IMR-90 (cell line): ENCODE results near the gene AUNIP.
A peak's percentile ranks its signal among the peaks of the same experiment; 100 is the strongest.

Experiments
- CEBPB ChIP-seq: IDR thresholded peaks from 2 replicates; pipeline ENCODE4 v1.6.1; 2012; ENCODE audit warnings: low read depth, low read length, improper control_type of control experiment
- CTCF ChIP-seq: conservative IDR thresholded peaks from 2 replicates; pipeline ENCODE4 v1.5.1; 2012; ENCODE audit warnings: mild to moderate bottlenecking, low read depth, low read length, improper control_type of control experiment
- ELK1 ChIP-seq: fragments of 150-350 bp; IDR thresholded peaks from 2 replicates; pipeline ENCODE4 v1.6.1; 2016; ENCODE audit warnings: low read depth, mild to moderate bottlenecking, low read length, moderate library complexity, borderline replicate concordance
- FOS ChIP-seq: fragments of 150-350 bp; IDR thresholded peaks from 2 replicates; pipeline ENCODE4 v1.6.1; 2016; ENCODE audit warnings: low read depth, low read length
- MAFK ChIP-seq: IDR thresholded peaks from 2 replicates; pipeline ENCODE4 v1.6.1; 2012; ENCODE audit warnings: low read depth, low read length, improper control_type of control experiment
- MAZ ChIP-seq: IDR thresholded peaks from 2 replicates; pipeline ENCODE4 v1.6.1; 2012; ENCODE audit warnings: low read depth, mild to moderate bottlenecking, low read length, improper control_type of control experiment, moderate library complexity, borderline replicate concordance
- MXI1 ChIP-seq: IDR thresholded peaks from 2 replicates; pipeline ENCODE4 v1.6.1; 2012; ENCODE audit warnings: low read depth, mild to moderate bottlenecking, low read length, moderate library complexity, borderline replicate concordance
- NFE2L2 ChIP-seq: fragments of 150-350 bp; IDR thresholded peaks from 2 replicates; pipeline ENCODE4 v1.6.1; 2016; ENCODE audit warnings: low read depth, mild to moderate bottlenecking, low read length
- POLR2A ChIP-seq: IDR thresholded peaks from 2 replicates; pipeline ENCODE4 v1.6.1; 2012; ENCODE audit warnings: mild to moderate bottlenecking, low read depth, low read length
- RAD21 ChIP-seq: IDR thresholded peaks from 2 replicates; pipeline ENCODE4 v1.6.1; 2012; ENCODE audit warnings: low read length, improper control_type of control experiment
- RCOR1 ChIP-seq: IDR thresholded peaks from 2 replicates; pipeline ENCODE4 v1.6.1; 2012; ENCODE audit warnings: mild to moderate bottlenecking, low read length, improper control_type of control experiment; ENCODE audit not compliant: insufficient replicate concordance
- RFX5 ChIP-seq: IDR thresholded peaks from 2 replicates; pipeline ENCODE4 v1.8.0; 2012; ENCODE audit warnings: low read depth, mild to moderate bottlenecking, low read length, moderate library complexity
- SMC3 ChIP-seq: fragments of 150-350 bp; IDR thresholded peaks from 2 replicates; pipeline ENCODE4 v1.6.1; 2016; ENCODE audit warnings: low read depth, mild to moderate bottlenecking, antibody characterized with exemption, low read length, moderate library complexity
- USF2 ChIP-seq: fragments of 150-350 bp; IDR thresholded peaks from 2 replicates; pipeline ENCODE4 v1.6.1; 2017; ENCODE audit warnings: mild to moderate bottlenecking, antibody characterized with exemption, low read length, low read depth

GRCh38 chr1:25858906-25859789 lies at the start of gene AUNIP:
- TF ChIP-seq CTCF, result no peak
- TF ChIP-seq POLR2A, result peak; percentile 85
- TF ChIP-seq RCOR1, result no peak
- no peak for TF ChIP-seq SMC3
- TF ChIP-seq MXI1, result peak; percentile 98
- TF ChIP-seq MAZ, result peak; percentile 86; the same call in 1 of the 2 replicates
- no peak for TF ChIP-seq RAD21
- TF ChIP-seq ELK1, result no peak
- no peak for TF ChIP-seq FOS
- no peak for TF ChIP-seq NFE2L2
- TF ChIP-seq RFX5, result no peak
- TF ChIP-seq CEBPB, result no peak
- TF ChIP-seq USF2, result no peak
- TF ChIP-seq MAFK, result no peak
